ENCODE measurements around the gene SNX13. TPM values are rescaled to one million over a fixed set of nuclear protein-coding genes. Genes with fewer than 3 reads are reported as not detected.

The SNX13 gene
- total and polyA plus RNA-seq, 2 of the 4 experiments (the other 2 are of a cell fraction): 9.0 to 24.9 TPM

- Histone ChIP-seq H2AFZ (replicated peaks; ENCODE audit: low read length, poor library complexity) (no peak overlapping the region), H3K36me3 (ENCODE audit: control insufficient read depth, insufficient read depth, low read length) (peaks cover 3% of the 10 kb centered on the region), H3K14ac (replicated peaks; ENCODE audit: low read depth, low read length) (no peak overlapping the region), H4K91ac (ENCODE audit: insufficient read depth, low read depth, low read length) (no peak overlapping the region), H3K9ac (ENCODE audit: low read depth, low read length) (no peak overlapping the region), H3K4ac (ENCODE audit: low read depth, low read length) (no peak overlapping the region), H2BK20ac (ENCODE audit: low read depth, low read length) (no peak overlapping the region), H3K9me1 (ENCODE audit: insufficient read depth, low read length) (no peaks in the 10 kb centered on the region), H3K4me1 (ENCODE audit: control insufficient read depth, insufficient read depth, low read length) (no peaks in the 10 kb centered on the region), H4K8ac (ENCODE audit: low read depth in 2 of 2, low read length in 2 of 2) (no peak overlapping the region), H3K4me3 (ENCODE audit: insufficient read depth, low read depth, low read length) (no peak overlapping the region), H2BK5ac (ENCODE audit: low read depth, low read length, poor library complexity, severe bottlenecking) (no peak overlapping the region), H2AK9ac (replicated peaks; ENCODE audit: low read depth, low read length, poor library complexity) (no peak overlapping the region), H4K20me1 (ENCODE audit: insufficient read depth, low read length) (no peaks in the 10 kb centered on the region), H2AK5ac (ENCODE audit: low read depth, low read length) (no peak overlapping the region), H2BK15ac (ENCODE audit: low read depth, low read length) (no peak overlapping the region), H3K9me3 (ENCODE audit: control insufficient read depth, insufficient read depth, low read length) (no peaks in the 10 kb centered on the region), H3K27ac (ENCODE audit: insufficient read depth, low read length) (no peak overlapping the region), H2BK120ac (ENCODE audit: low read depth, low read length) (no peak overlapping the region), H4K5ac (ENCODE audit: low read depth, low read length) (no peak overlapping the region), H3K79me1 (ENCODE audit: low read depth in 1 of 2, low read length in 2 of 2) (no peaks in the 10 kb centered on the region), H3K56ac (ENCODE audit: extremely low read depth, insufficient read depth, low read length) (no peak overlapping the region), H3K4me2 (ENCODE audit: low read depth, low read length) (no peak overlapping the region), H3K23ac (ENCODE audit: low read depth, low read length) (no peak overlapping the region), H3K18ac (ENCODE audit: low read depth, low read length) (no peak overlapping the region), H3K27me3 (ENCODE audit: control insufficient read depth, insufficient read depth, low read length) (no peaks in the 10 kb centered on the region)
- POLR2A ChIA-PET (ENCODE audit: unreplicated experiment): no interaction called here
- CTCF ChIA-PET: interaction anchor here (0.5 kb wide), 1 partner anchor 114 kb away, joined by 3 read pairs; no protein-coding TSS in a partner anchor
- no peak for TF ChIP-seq MAFK (IDR thresholded peaks at IDR 0.05; ENCODE audit: low read depth, low read length)
- no peak for TF ChIP-seq CEBPB (IDR thresholded peaks at IDR 0.05; ENCODE audit: low read depth, low read length)
- no peak for TF ChIP-seq CTCF (conservative IDR thresholded peaks at IDR 0.05; ENCODE audit: low read depth, low read length)
- no peak for TF ChIP-seq BHLHE40 (IDR thresholded peaks at IDR 0.05; ENCODE audit: low read depth, low read length)
- TF ChIP-seq NFE2L2 (IDR thresholded peaks at IDR 0.05; ENCODE audit: low read depth, low read length): no peak
- no peak for TF ChIP-seq RCOR1 (IDR thresholded peaks at IDR 0.05; ENCODE audit: insufficient replicate concordance, low read length)
- TF ChIP-seq MXI1 (IDR thresholded peaks at IDR 0.05; ENCODE audit: borderline replicate concordance, low read depth, low read length): no peak
- TF ChIP-seq SMC3 (IDR thresholded peaks at IDR 0.05; ENCODE audit: low read depth, low read length): no peak
- no peak for TF ChIP-seq POLR2A (IDR thresholded peaks at IDR 0.05; ENCODE audit: low read depth, low read length)
- intact Hi-C loops (cut with micrococcal nuclease) (no loop called here), in situ Hi-C loops (cut with MboI; ENCODE audit: low sequenced_read_pairs) (no loop called here), dilution Hi-C loops (cut with HindIII; ENCODE audit: low sequenced_read_pairs, unreplicated experiment) (no loop called here)
- no peak for ATAC-seq (ENCODE audit: low read depth)
- BruUV-seq (replicated peaks): no TSS peak
- WGBS, 2 experiments (ENCODE audit: extremely low coverage in 2 of 2, insufficient read length in 1 of 2): no CpG with 5 or more reads among the region's 3 CpGs
- DNase-seq: no peak
These were observed 117.6 kb downstream of the SNX13 start for GRCh38 chr7:17822547-17823173.
